Calu3 (cell line): ENCODE measurements around the gene KHDRBS1. TPM values are rescaled to one million over a fixed set of nuclear protein-coding genes. Genes with fewer than 3 reads are reported as not detected.

ENCODE experiments used
- BruUV-seq: library from RNA; stranded (reverse); fragments of 400-500 nt; replicated peaks from 2 replicates; lab custom pipeline; 2021; lab: Mats Ljungman, UMichigan
- CTCF ChIA-PET: fragments of 300-600 bp; sonication (Branson Sonifier 250); formaldehyde crosslinking; loops from one replicate; lab custom pipeline; 2022; ENCODE audit warnings: antibody characterized with exemption; lab: Charles Lee
- DNase-seq: peaks from one replicate; pipeline ENCODE4 v3.0.0; 2022
- H3K27ac Mint-ChIP-seq: one replicate; pipeline ENCODE4 v1.8.0; 2022; ENCODE audit warnings: mixed read lengths; ENCODE audit not compliant: unreplicated experiment
- H3K27me3 Mint-ChIP-seq: one replicate; pipeline ENCODE4 v1.8.0; 2022; ENCODE audit warnings: mixed read lengths; ENCODE audit not compliant: unreplicated experiment
- H3K36me3 Mint-ChIP-seq: one replicate; pipeline ENCODE4 v1.8.0; 2022; ENCODE audit warnings: mild to moderate bottlenecking, moderate library complexity, mixed read lengths; ENCODE audit not compliant: insufficient read depth, unreplicated experiment
- H3K4me1 Mint-ChIP-seq: one replicate; pipeline ENCODE4 v1.8.0; 2022; ENCODE audit warnings: mild to moderate bottlenecking, low read depth, mixed read lengths; ENCODE audit not compliant: unreplicated experiment
- H3K4me3 Mint-ChIP-seq: one replicate; pipeline ENCODE4 v1.8.0; 2022; ENCODE audit warnings: mild to moderate bottlenecking, low read depth, moderate library complexity, mixed read lengths; ENCODE audit not compliant: unreplicated experiment
- H3K9me3 Mint-ChIP-seq: one replicate; pipeline ENCODE4 v1.8.0; 2022; ENCODE audit warnings: low read depth, mixed read lengths; ENCODE audit not compliant: unreplicated experiment
- CTCF ChIP-seq: fragments of 200-600 bp; IDR thresholded peaks from one replicate; pipeline ENCODE4 v1.8.0; 2022; ENCODE audit warnings: antibody characterized with exemption; ENCODE audit not compliant: unreplicated experiment
- intact Hi-C: fragments of 100-400 bp; cut with micrococcal nuclease; formaldehyde crosslinking; loops from one replicate; pipeline ENCODE4 v1.10.0; 2022; ENCODE audit not compliant: unreplicated experiment
- total RNA-seq: library from RNA; stranded (reverse); gene quantifications from 2 replicates; pipeline ENCODE4 v1.2.3, GENCODE V29; 2022

Gene KHDRBS1
- total RNA-seq, 1 experiment from 2014 or later = 158 TPM

GRCh38 chr1:32032275-32032615 is 18.6 kb downstream of the KHDRBS1 start:
- DNase-seq = no peak
- TF ChIP-seq CTCF = no peak
- H3K4me3 Mint-ChIP-seq = no peak overlapping the region
- H3K9me3 Mint-ChIP-seq = no peaks in the 10 kb centered on the region
- CTCF ChIA-PET = interaction anchor here (0.7 kb wide), 1 partner anchor 16 kb away, joined by 3 read pairs; no protein-coding TSS in a partner anchor
- BruUV-seq = no TSS peak
- intact Hi-C loops = no loop called here
- peaks cover 65% of the 10 kb centered on the region for H3K36me3 Mint-ChIP-seq
- H3K4me1 Mint-ChIP-seq = peaks cover 35% of the 10 kb centered on the region
- H3K27ac Mint-ChIP-seq = no peak overlapping the region
- no peaks in the 10 kb centered on the region for H3K27me3 Mint-ChIP-seq

GRCh38 chr1:32035119-32035518 is 21.5 kb downstream of the KHDRBS1 start:
- Mint-ChIP-seq H3K4me1 (peaks cover 26% of the 10 kb centered on the region), H3K27ac (peak overlapping the region; percentile 16), H3K9me3 (no peaks in the 10 kb centered on the region), H3K4me3 (no peak overlapping the region), H3K36me3 (peaks cover 74% of the 10 kb centered on the region), H3K27me3 (no peaks in the 10 kb centered on the region)
- BruUV-seq = no TSS peak
- intact Hi-C loops = no loop called here
- TF ChIP-seq CTCF = no peak
- DNase-seq = no peak
- CTCF ChIA-PET = no interaction called here

GRCh38 chr1:32040711-32041110 is 27.0 kb downstream of the KHDRBS1 start:
- no TSS peak for BruUV-seq
- no peak overlapping the region for H3K4me3 Mint-ChIP-seq

GRCh38 chr1:32042330-32042729 is 28.7 kb downstream of the KHDRBS1 start:
- CTCF ChIA-PET = no interaction called here
- no peak for TF ChIP-seq CTCF
- H3K9me3 Mint-ChIP-seq = no peaks in the 10 kb centered on the region
- H3K27ac Mint-ChIP-seq = no peak overlapping the region
- BruUV-seq = no TSS peak
- intact Hi-C loops = no loop called here
- no peaks in the 10 kb centered on the region for H3K27me3 Mint-ChIP-seq
- no peak overlapping the region for H3K4me3 Mint-ChIP-seq
- peaks cover 45% of the 10 kb centered on the region for H3K36me3 Mint-ChIP-seq
- no peaks in the 10 kb centered on the region for H3K4me1 Mint-ChIP-seq
- DNase-seq = no peak

More at GRCh38 chr1:32040711-32041110, 27.0 kb downstream of the KHDRBS1 start:
- Mint-ChIP-seq H3K27ac (peak overlapping the region; percentile 3), H3K27me3 (no peaks in the 10 kb centered on the region), H3K9me3 (no peaks in the 10 kb centered on the region), H3K36me3 (peaks cover 61% of the 10 kb centered on the region), H3K4me1 (no peaks in the 10 kb centered on the region)
- no peak for TF ChIP-seq CTCF
- intact Hi-C loops = no loop called here
- CTCF ChIA-PET = no interaction called here
- DNase-seq = no peak
